BJ (cell line): Measurements from ENCODE around the gene PHTF2. TPM values are rescaled to one million over a fixed set of nuclear protein-coding genes. Genes with fewer than 3 reads are reported as not detected.
A peak's percentile ranks its signal among the peaks of the same experiment; 100 is the strongest.
"Not testable (repeated sequence)": the region's sequence is repeated elsewhere in the genome, so short reads cannot be mapped to it uniquely, and the experiment has no call there.

Experiments used
- CTCF ChIA-PET: fragments of 350-600 bp; formaldehyde crosslinking; extraction: SDS; loops from one replicate; lab custom pipeline; 2021; ENCODE audit warnings: antibody characterized with exemption, inconsistent platforms; lab: Yijun Ruan, JAX
- POLR2A ChIA-PET: fragments of 300-600 bp; sonication (Branson Sonifier 250); formaldehyde crosslinking; extraction: SDS; loops from one replicate; lab custom pipeline; 2021; ENCODE audit warnings: antibody characterized with exemption; lab: Charles Lee
- DNase-seq: peaks from one replicate; pipeline ENCODE4 v3.0.0-alpha.2; 2011; ENCODE audit warnings: low read depth
- H3K27me3 ChIP-seq: 2 replicates; pipeline ENCODE4 v1.6.0; 2011; ENCODE audit warnings: low read length; ENCODE audit not compliant: control insufficient read depth, insufficient read depth
- H3K36me3 ChIP-seq: 2 replicates; pipeline ENCODE4 v1.5.1; 2011; ENCODE audit warnings: low read length; ENCODE audit not compliant: control insufficient read depth, insufficient read depth
- H3K4me3 ChIP-seq: 2 replicates; pipeline ENCODE4 v1.5.1; 2011; ENCODE audit warnings: low read depth, mild to moderate bottlenecking, control low read depth, low read length
- CTCF ChIP-seq: IDR thresholded peaks from 2 replicates; pipeline ENCODE4 v1.5.1; 2011; ENCODE audit warnings: low read depth, mild to moderate bottlenecking, control low read depth, inconsistent platforms, low read length, moderate library complexity; ENCODE audit not compliant: insufficient read depth
- polyA plus RNA-seq: library from polyadenylated mRNA; depleted of rRNA; stranded (reverse); fragments of >200 nt; gene quantifications from 2 replicates; pipeline ENCODE4 v1.2.3, GENCODE V29; 2011

Gene PHTF2
- polyA plus RNA-seq, 1 experiment: 27.8 TPM

- TF ChIP-seq CTCF: no peak
- CTCF ChIA-PET: no interaction called here
- Histone ChIP-seq H3K36me3 (no peaks in the 10 kb centered on the region), H3K4me3 (no peak overlapping the region), H3K27me3 (no peaks in the 10 kb centered on the region; the same call in none of the 2 replicates)
- POLR2A ChIA-PET: no interaction called here
- DNase-seq: no peak
Measured at GRCh38 chr7:77991656-77992055, 193.1 kb downstream of the PHTF2 start.

GRCh38 chr7:77993838-77994237, 195.3 kb downstream of the PHTF2 start:
- CTCF ChIA-PET: no interaction called here
- no peak for TF ChIP-seq CTCF

GRCh38 chr7:77995717-77996116, 197.1 kb downstream of the PHTF2 start:
- POLR2A ChIA-PET: no interaction called here
- TF ChIP-seq CTCF: peak; percentile 32; the same call in 1 of the 2 replicates
- CTCF ChIA-PET: interaction anchor here (0.7 kb wide), 1 partner anchor 23 kb away, joined by 3 read pairs; no protein-coding TSS in a partner anchor
- H3K4me3 ChIP-seq: no peak overlapping the region
- DNase-seq: no peak
- H3K36me3 ChIP-seq: no peaks in the 10 kb centered on the region
- H3K27me3 ChIP-seq: no peaks in the 10 kb centered on the region; the same call in none of the 2 replicates

More at GRCh38 chr7:77993838-77994237, 195.3 kb downstream of the PHTF2 start:
- Histone ChIP-seq H3K36me3 (no peaks in the 10 kb centered on the region), H3K27me3 (no peaks in the 10 kb centered on the region; the same call in none of the 2 replicates), H3K4me3 (no peak overlapping the region)
- POLR2A ChIA-PET: no interaction called here
- DNase-seq: no peak

GRCh38 chr7:77999168-77999567, 200.6 kb downstream of the PHTF2 start:
- DNase-seq, H3K36me3 ChIP-seq, POLR2A ChIA-PET, H3K27me3 ChIP-seq, H3K4me3 ChIP-seq: not testable (repeated sequence)
- CTCF ChIA-PET: interaction anchor here (0.6 kb wide), 1 partner anchor 73 kb away, joined by 3 read pairs; no protein-coding TSS in a partner anchor

GRCh38 chr7:78002021-78002420, 203.4 kb downstream of the PHTF2 start:
- H3K36me3 ChIP-seq: no peaks in the 10 kb centered on the region
- ChIA-PET POLR2A (no interaction called here), CTCF (interaction anchor here (1.8 to 2.1 kb wide), 2 partner anchors 12 to 18 kb away, joined by 4 read pairs; no protein-coding TSS in a partner anchor)
- TF ChIP-seq CTCF: no peak
- no peak for DNase-seq
- no peaks in the 10 kb centered on the region for H3K27me3 ChIP-seq
- H3K4me3 ChIP-seq: no peak overlapping the region

GRCh38 chr7:78002715-78003114, 204.1 kb downstream of the PHTF2 start:
- POLR2A ChIA-PET: no interaction called here
- no peak for DNase-seq

More at GRCh38 chr7:78002715-78003114, 204.1 kb downstream of the PHTF2 start:
- CTCF ChIA-PET: interaction anchor here (0.7 to 2.1 kb wide), 3 partner anchors 11 to 323 kb away, joined by 4 read pairs; no protein-coding TSS in a partner anchor
- Histone ChIP-seq H3K36me3 (no peaks in the 10 kb centered on the region), H3K4me3 (no peak overlapping the region), H3K27me3 (no peaks in the 10 kb centered on the region)
- no peak for TF ChIP-seq CTCF
